ENCODE measurements around the gene KLHL36.
"Not testable (repeated sequence)": the region's sequence is repeated elsewhere in the genome, so short reads cannot be mapped to it uniquely, and the experiment has no call there.

The KLHL36 gene

GRCh38 chr16:84677849-84678248 lies 29.5 kb downstream of the KLHL36 start:
- Histone ChIP-seq H3K4me1 (ENCODE audit: control insufficient read depth, insufficient read depth, low read length) (no peaks in the 10 kb centered on the region), H3K4me3 (ENCODE audit: low read length) (no peak overlapping the region), H3K9ac (ENCODE audit: low read length) (no peak overlapping the region), H3K9me3 (ENCODE audit: control insufficient read depth, low read length) (no peaks in the 10 kb centered on the region), H3K36me3 (ENCODE audit: control insufficient read depth, insufficient read depth, low read length, severe bottlenecking) (no peaks in the 10 kb centered on the region), H3K27me3 (replicated peaks; ENCODE audit: control insufficient read depth, insufficient read depth, low read length) (peaks cover 4% of the 10 kb centered on the region)
- no peak for DNase-seq (ENCODE audit: low read depth)

GRCh38 chr16:84678541-84678940 lies 30.2 kb downstream of the KLHL36 start:
- no peaks in the 10 kb centered on the region for H3K9me3 ChIP-seq (ENCODE audit: control insufficient read depth, low read length)
- H3K36me3 ChIP-seq (ENCODE audit: control insufficient read depth, insufficient read depth, low read length, severe bottlenecking) = no peaks in the 10 kb centered on the region
- H3K4me1 ChIP-seq (ENCODE audit: control insufficient read depth, insufficient read depth, low read length) = no peaks in the 10 kb centered on the region
- H3K9ac ChIP-seq (ENCODE audit: low read length) = no peak overlapping the region
- H3K4me3 ChIP-seq (ENCODE audit: low read length) = no peak overlapping the region
- peaks cover 4% of the 10 kb centered on the region for H3K27me3 ChIP-seq (replicated peaks; ENCODE audit: control insufficient read depth, insufficient read depth, low read length)
- no peak for DNase-seq (ENCODE audit: low read depth)

- Histone ChIP-seq H3K36me3 (ENCODE audit: control insufficient read depth, insufficient read depth, low read length, severe bottlenecking) (no peaks in the 10 kb centered on the region), H3K27me3 (replicated peaks; ENCODE audit: control insufficient read depth, insufficient read depth, low read length) (peaks cover 4% of the 10 kb centered on the region), H3K4me3 (ENCODE audit: low read length) (no peak overlapping the region), H3K4me1 (ENCODE audit: control insufficient read depth, insufficient read depth, low read length) (no peaks in the 10 kb centered on the region), H3K9me3 (ENCODE audit: control insufficient read depth, low read length) (no peaks in the 10 kb centered on the region), H3K9ac (ENCODE audit: low read length) (no peak overlapping the region)
- no peak for DNase-seq (ENCODE audit: low read depth)
Measured at GRCh38 chr16:84680165-84680842, 32.0 kb downstream of the KLHL36 start.

- H3K9ac ChIP-seq (ENCODE audit: low read length) = no peak overlapping the region
- no peaks in the 10 kb centered on the region for H3K9me3 ChIP-seq (ENCODE audit: control insufficient read depth, low read length)
- H3K4me3 ChIP-seq (ENCODE audit: low read length) = no peak overlapping the region
- H3K36me3 ChIP-seq (ENCODE audit: control insufficient read depth, insufficient read depth, low read length, severe bottlenecking) = no peaks in the 10 kb centered on the region
- DNase-seq (ENCODE audit: low read depth) = no peak
- peaks cover 4% of the 10 kb centered on the region for H3K27me3 ChIP-seq (replicated peaks; ENCODE audit: control insufficient read depth, insufficient read depth, low read length)
- no peaks in the 10 kb centered on the region for H3K4me1 ChIP-seq (ENCODE audit: control insufficient read depth, insufficient read depth, low read length)
Measured at GRCh38 chr16:84680843-84681629, 32.7 kb downstream of the KLHL36 start.

- no peaks in the 10 kb centered on the region for H3K9me3 ChIP-seq (ENCODE audit: control insufficient read depth, low read length)
- H3K27me3 ChIP-seq (replicated peaks; ENCODE audit: control insufficient read depth, insufficient read depth, low read length) = no peaks in the 10 kb centered on the region
- H3K9ac ChIP-seq (ENCODE audit: low read length) = no peak overlapping the region
- no peaks in the 10 kb centered on the region for H3K36me3 ChIP-seq (ENCODE audit: control insufficient read depth, insufficient read depth, low read length, severe bottlenecking)
- no peaks in the 10 kb centered on the region for H3K4me1 ChIP-seq (ENCODE audit: control insufficient read depth, insufficient read depth, low read length)
- H3K4me3 ChIP-seq (ENCODE audit: low read length) = no peak overlapping the region
- no peak for DNase-seq (ENCODE audit: low read depth)
Measured at GRCh38 chr16:84683691-84684591, 35.6 kb downstream of the KLHL36 start.

- no peak for DNase-seq (ENCODE audit: low read depth)
- no peaks in the 10 kb centered on the region for H3K9me3 ChIP-seq (ENCODE audit: control insufficient read depth, low read length)
- H3K4me3 ChIP-seq (ENCODE audit: low read length) = no peak overlapping the region
- H3K27me3 ChIP-seq (replicated peaks; ENCODE audit: control insufficient read depth, insufficient read depth, low read length) = no peaks in the 10 kb centered on the region
- H3K36me3 ChIP-seq (ENCODE audit: control insufficient read depth, insufficient read depth, low read length, severe bottlenecking) = no peaks in the 10 kb centered on the region
- H3K4me1 ChIP-seq (ENCODE audit: control insufficient read depth, insufficient read depth, low read length) = no peaks in the 10 kb centered on the region
- no peak overlapping the region for H3K9ac ChIP-seq (ENCODE audit: low read length)
Measured at GRCh38 chr16:84684592-84684965, 36.3 kb downstream of the KLHL36 start.

- no peaks in the 10 kb centered on the region for H3K36me3 ChIP-seq (ENCODE audit: control insufficient read depth, insufficient read depth, low read length, severe bottlenecking)
- H3K4me3 ChIP-seq (ENCODE audit: low read length) = no peak overlapping the region
- H3K4me1 ChIP-seq (ENCODE audit: control insufficient read depth, insufficient read depth, low read length) = no peaks in the 10 kb centered on the region
- no peak for DNase-seq (ENCODE audit: low read depth)
- H3K9ac ChIP-seq (ENCODE audit: low read length) = no peak overlapping the region
- no peaks in the 10 kb centered on the region for H3K9me3 ChIP-seq (ENCODE audit: control insufficient read depth, low read length)
- no peaks in the 10 kb centered on the region for H3K27me3 ChIP-seq (replicated peaks; ENCODE audit: control insufficient read depth, insufficient read depth, low read length)
Measured at GRCh38 chr16:84685210-84685609, 36.9 kb downstream of the KLHL36 start.

GRCh38 chr16:84686707-84687298 lies 38.5 kb downstream of the KLHL36 start:
- Histone ChIP-seq H3K4me1 (ENCODE audit: control insufficient read depth, insufficient read depth, low read length) (no peaks in the 10 kb centered on the region), H3K9me3 (ENCODE audit: control insufficient read depth, low read length) (no peaks in the 10 kb centered on the region), H3K4me3 (ENCODE audit: low read length) (no peak overlapping the region), H3K9ac (ENCODE audit: low read length) (no peak overlapping the region), H3K36me3 (ENCODE audit: control insufficient read depth, insufficient read depth, low read length, severe bottlenecking) (no peaks in the 10 kb centered on the region), H3K27me3 (replicated peaks; ENCODE audit: control insufficient read depth, insufficient read depth, low read length) (no peaks in the 10 kb centered on the region)
- no peak for DNase-seq (ENCODE audit: low read depth)

- no peaks in the 10 kb centered on the region for H3K4me1 ChIP-seq (ENCODE audit: control insufficient read depth, insufficient read depth, low read length)
- no peak overlapping the region for H3K9ac ChIP-seq (ENCODE audit: low read length)
- H3K36me3 ChIP-seq (ENCODE audit: control insufficient read depth, insufficient read depth, low read length, severe bottlenecking) = no peaks in the 10 kb centered on the region
- H3K4me3 ChIP-seq (ENCODE audit: low read length) = no peak overlapping the region
- H3K27me3 ChIP-seq (replicated peaks; ENCODE audit: control insufficient read depth, insufficient read depth, low read length) = no peaks in the 10 kb centered on the region
- peak; percentile 68 for DNase-seq (ENCODE audit: low read depth)
- no peaks in the 10 kb centered on the region for H3K9me3 ChIP-seq (ENCODE audit: control insufficient read depth, low read length)
Measured at GRCh38 chr16:84687715-84688114, 39.4 kb downstream of the KLHL36 start.

GRCh38 chr16:84688163-84688562 lies 39.9 kb downstream of the KLHL36 start:
- H3K9me3 ChIP-seq (ENCODE audit: control insufficient read depth, low read length); H3K27me3 ChIP-seq (replicated peaks; ENCODE audit: control insufficient read depth, insufficient read depth, low read length); H3K4me3 ChIP-seq (ENCODE audit: low read length); H3K4me1 ChIP-seq (ENCODE audit: control insufficient read depth, insufficient read depth, low read length); DNase-seq (ENCODE audit: low read depth); H3K9ac ChIP-seq (ENCODE audit: low read length); H3K36me3 ChIP-seq (ENCODE audit: control insufficient read depth, insufficient read depth, low read length, severe bottlenecking): not testable (repeated sequence)

- Histone ChIP-seq H3K4me1 (ENCODE audit: control insufficient read depth, insufficient read depth, low read length) (no peaks in the 10 kb centered on the region), H3K9ac (ENCODE audit: low read length) (no peak overlapping the region), H3K27me3 (replicated peaks; ENCODE audit: control insufficient read depth, insufficient read depth, low read length) (no peaks in the 10 kb centered on the region), H3K4me3 (ENCODE audit: low read length) (no peak overlapping the region), H3K9me3 (ENCODE audit: control insufficient read depth, low read length) (no peaks in the 10 kb centered on the region), H3K36me3 (ENCODE audit: control insufficient read depth, insufficient read depth, low read length, severe bottlenecking) (no peaks in the 10 kb centered on the region)
- peak; percentile 74 for DNase-seq (ENCODE audit: low read depth)
Measured at GRCh38 chr16:84689111-84689510, 40.8 kb downstream of the KLHL36 start.
